Vagina (tissue), 2 donors: ENCODE measurements around the gene CCDC102A.

Source experiments
- POLR2A ChIP-seq, 2 donors: fragments of 450-650 bp; IDR thresholded peaks; one replicate each; pipeline ENCODE4 v1.6.1; 2017; ENCODE audit warnings: antibody characterized with exemption in 2 of 2, mild to moderate bottlenecking in 2 of 2, moderate library complexity in 2 of 2
- POLR2AphosphoS5 ChIP-seq, 2 donors: sonication (generic); formaldehyde crosslinking; IDR thresholded peaks; one replicate each; pipeline ENCODE4 v1.9.0; 2017; ENCODE audit warnings: antibody characterized with exemption in 2 of 2, mild to moderate bottlenecking in 2 of 2, low read depth in 1 of 2; ENCODE audit not compliant: insufficient read depth in 1 of 2

- TF ChIP-seq POLR2A (IDR thresholded peaks at IDR 0.05) = no peak
- no peak for TF ChIP-seq POLR2AphosphoS5 (IDR thresholded peaks at IDR 0.05; ENCODE audit: insufficient read depth in 1 of 2, low read depth in 1 of 2)
Observed at GRCh38 chr16:57505169-57505568, 31.2 kb downstream of the CCDC102A start.
